Stimulated activated CD8-positive, alpha-beta memory T cell treated with anti-CD3 and anti-CD28 coated beads, Interleukin-7, amount 100 ng/mL, for 48 hours (primary cell): ENCODE results near the gene ARPC5.

Source experiments
- DNase-seq, 2 donors: peaks; one replicate each; pipeline ENCODE4 v3.0.0-alpha.2; 2020; ENCODE audit warnings: low read depth in 1 of 2; ENCODE audit errors: extremely low read depth in 1 of 2

Gene ARPC5

GRCh38 chr1:183589384-183589783, 46.2 kb downstream of the ARPC5 start:
- DNase-seq, result no peak

GRCh38 chr1:183588827-183589226, 46.8 kb downstream of the ARPC5 start:
- no peak for DNase-seq

- no peak for DNase-seq
Observed at GRCh38 chr1:183586926-183587325, 48.7 kb downstream of the ARPC5 start.

GRCh38 chr1:183586455-183586854, 49.1 kb downstream of the ARPC5 start:
- DNase-seq, result no peak

- DNase-seq, result no peak
Observed at GRCh38 chr1:183585038-183585437, 50.5 kb downstream of the ARPC5 start.

GRCh38 chr1:183584147-183584546, 51.4 kb downstream of the ARPC5 start:
- DNase-seq, result no peak

- no peak for DNase-seq
Observed at GRCh38 chr1:183583466-183583865, 52.1 kb downstream of the ARPC5 start.

- DNase-seq, result no peak
Observed at GRCh38 chr1:183582021-183582713, 53.4 kb downstream of the ARPC5 start.

GRCh38 chr1:183580281-183580682, 55.3 kb downstream of the ARPC5 start:
- DNase-seq, result no peak

- DNase-seq, result no peak
Observed at GRCh38 chr1:183578856-183579255, 56.7 kb downstream of the ARPC5 start.

GRCh38 chr1:183577897-183578465, 57.6 kb downstream of the ARPC5 start:
- no peak for DNase-seq

GRCh38 chr1:183576537-183576936, 59.0 kb downstream of the ARPC5 start:
- DNase-seq, result no peak

GRCh38 chr1:183575606-183576005, 60.0 kb downstream of the ARPC5 start:
- no peak for DNase-seq

- no peak for DNase-seq
Observed at GRCh38 chr1:183572721-183573120, 62.9 kb downstream of the ARPC5 start.

- no peak for DNase-seq
Observed at GRCh38 chr1:183571678-183572268, 63.8 kb downstream of the ARPC5 start.
